Karpas-422 (cell line): ENCODE measurements around the gene CGB7. TPM values are rescaled to one million over a fixed set of nuclear protein-coding genes. Genes with fewer than 3 reads are reported as not detected.
A peak's percentile ranks its signal among the peaks of the same experiment; 100 is the strongest.
"Not testable (repeated sequence)": the region's sequence is repeated elsewhere in the genome, so short reads cannot be mapped to it uniquely, and the experiment has no call there.

Experiments
- DNase-seq: peaks from one replicate; pipeline ENCODE4 v3.0.0-alpha.2; 2015
- H2AFZ ChIP-seq: fragments of 200-600 bp; sonication (generic); 2 replicates; pipeline ENCODE4 v1.6.1; 2014; ENCODE audit warnings: antibody characterized with exemption, low read length, mixed read lengths
- H3K27ac ChIP-seq: fragments of 200-600 bp; sonication (generic); 2 replicates; pipeline ENCODE4 v1.5.1; 2014; ENCODE audit warnings: mild to moderate bottlenecking, low read length, moderate library complexity
- H3K27me3 ChIP-seq: fragments of 200-600 bp; sonication (generic); 2 replicates; pipeline ENCODE4 v1.6.1; 2014; ENCODE audit warnings: low read length, mixed read lengths
- H3K36me3 ChIP-seq: fragments of 200-600 bp; sonication (generic); 2 replicates; pipeline ENCODE4 v1.6.1; 2014; ENCODE audit warnings: low read length, mixed read lengths; ENCODE audit not compliant: insufficient read depth
- H3K4me1 ChIP-seq: fragments of 200-600 bp; sonication (generic); 2 replicates; pipeline ENCODE4 v1.6.1; 2014; ENCODE audit warnings: mild to moderate bottlenecking, low read length, mixed read lengths
- H3K4me2 ChIP-seq: fragments of 200-600 bp; sonication (generic); 2 replicates; pipeline ENCODE4 v1.6.1; 2014; ENCODE audit warnings: low read length, low read depth, mild to moderate bottlenecking; ENCODE audit not compliant: poor library complexity, severe bottlenecking
- H3K4me3 ChIP-seq: fragments of 200-600 bp; sonication (generic); 2 replicates; pipeline ENCODE4 v1.5.1; 2014; ENCODE audit warnings: mild to moderate bottlenecking, antibody characterized with exemption, low read length, mixed read lengths
- H3K79me2 ChIP-seq: fragments of 200-600 bp; sonication (generic); 2 replicates; pipeline ENCODE4 v1.6.1; 2014; ENCODE audit warnings: mild to moderate bottlenecking, low read length, mixed read lengths
- H3K9ac ChIP-seq: fragments of 200-600 bp; sonication (generic); 2 replicates; pipeline ENCODE4 v1.6.0; 2014; ENCODE audit warnings: low read length
- H3K9me2 ChIP-seq: fragments of 200-600 bp; sonication (generic), shearing (Covaris generic); replicated peaks from 2 replicates; pipeline ENCODE4 v1.6.0; 2014; ENCODE audit warnings: mild to moderate bottlenecking, low read length, moderate library complexity; ENCODE audit not compliant: insufficient read depth
- H3K9me3 ChIP-seq: fragments of 300-700, 200-600 bp; sonication (generic); 2 replicates; pipeline ENCODE4 v1.6.1; 2014; ENCODE audit warnings: low read length, mixed read lengths
- H4K20me1 ChIP-seq: fragments of 200-600 bp; sonication (generic); 2 replicates; pipeline ENCODE4 v1.6.1; 2014; ENCODE audit warnings: mild to moderate bottlenecking, antibody characterized with exemption, low read length, low read depth; ENCODE audit not compliant: insufficient read depth
- total RNA-seq: library from RNA; depleted of rRNA; stranded (reverse); fragments of >200 nt; shearing (Covaris generic); gene quantifications from 2 replicates; pipeline ENCODE4 v1.2.3, GENCODE V29; 2014; ENCODE audit warnings: low replicate concordance

CGB7 gene
- total RNA-seq, 1 experiment from 2014 or later: not detected

DNA sequence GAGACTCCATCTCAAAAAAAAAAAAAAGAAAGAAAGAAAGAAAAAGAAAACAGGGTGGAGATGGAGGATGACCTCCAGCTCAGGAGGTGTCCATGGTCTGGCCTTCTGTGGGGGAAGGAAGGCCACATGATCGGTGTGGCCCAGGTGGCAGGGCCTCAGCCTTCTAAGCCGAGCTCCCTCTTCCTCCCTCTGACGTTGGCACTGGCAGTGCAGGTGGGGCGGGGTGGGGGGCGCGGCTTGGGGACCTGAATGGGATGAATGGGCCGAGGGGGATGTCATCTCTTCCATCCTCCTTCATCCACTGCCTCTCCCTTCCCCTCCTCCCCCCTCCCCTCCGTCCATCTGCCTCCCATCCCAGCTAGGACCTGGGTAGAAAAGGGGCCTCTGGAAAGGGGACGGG is 17.8 kb downstream of the CGB7 start:
- not testable (repeated sequence) for DNase-seq, H3K27ac ChIP-seq

GRCh38 chr19:49038557-49039276 is 18.8 kb downstream of the CGB7 start:
- not testable (repeated sequence) for H3K4me3 ChIP-seq, H2AFZ ChIP-seq, H3K9me2 ChIP-seq

More for the DNA sequence above, 17.8 kb downstream of the CGB7 start:
- H3K79me2 ChIP-seq, H3K9ac ChIP-seq, H3K4me3 ChIP-seq, H2AFZ ChIP-seq, H3K9me3 ChIP-seq, H3K36me3 ChIP-seq, H3K27me3 ChIP-seq, H4K20me1 ChIP-seq, H3K4me2 ChIP-seq, H3K4me1 ChIP-seq, H3K9me2 ChIP-seq: not testable (repeated sequence)

DNA sequence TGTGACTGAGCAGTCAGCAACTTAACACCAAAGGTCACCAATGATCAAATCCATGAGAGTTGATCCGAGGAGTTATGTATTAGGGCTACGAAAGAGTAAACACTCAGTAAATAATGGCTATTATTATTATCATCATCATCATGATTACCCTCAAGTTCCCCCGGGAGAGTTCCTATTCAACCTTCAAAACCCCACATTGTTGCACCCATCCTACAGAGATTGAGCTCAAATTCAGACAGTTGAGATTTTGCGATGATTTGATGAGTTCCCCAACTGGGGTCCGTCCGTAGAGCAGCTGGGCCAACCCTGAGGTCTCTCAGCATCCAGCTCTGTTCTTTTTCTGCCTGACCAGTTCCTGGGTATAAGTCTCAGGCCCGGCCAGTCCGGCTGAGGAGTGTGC is 19.4 kb downstream of the CGB7 start:
- not testable (repeated sequence) for H3K9ac ChIP-seq, H3K4me1 ChIP-seq, DNase-seq, H3K9me3 ChIP-seq, H3K36me3 ChIP-seq, H3K27me3 ChIP-seq, H4K20me1 ChIP-seq, H3K79me2 ChIP-seq, H2AFZ ChIP-seq, H3K4me2 ChIP-seq, H3K4me3 ChIP-seq, H3K9me2 ChIP-seq, H3K27ac ChIP-seq

More at GRCh38 chr19:49038557-49039276, 18.8 kb downstream of the CGB7 start:
- H3K4me1 ChIP-seq, H3K4me2 ChIP-seq, H3K79me2 ChIP-seq, H3K36me3 ChIP-seq, H3K9me3 ChIP-seq, H3K9ac ChIP-seq, DNase-seq, H3K27ac ChIP-seq, H3K27me3 ChIP-seq, H4K20me1 ChIP-seq: not testable (repeated sequence)

- H3K9me3 ChIP-seq, H3K4me1 ChIP-seq, H3K4me2 ChIP-seq: not testable (repeated sequence)
Observed at GRCh38 chr19:49036815-49037214, 20.7 kb downstream of the CGB7 start, which contains the start of gene CGB1. Gene CGB1 (minus strand): TSS chr19:49036895. CDS start chr19:49036711, 184 bp downstream.

DNA sequence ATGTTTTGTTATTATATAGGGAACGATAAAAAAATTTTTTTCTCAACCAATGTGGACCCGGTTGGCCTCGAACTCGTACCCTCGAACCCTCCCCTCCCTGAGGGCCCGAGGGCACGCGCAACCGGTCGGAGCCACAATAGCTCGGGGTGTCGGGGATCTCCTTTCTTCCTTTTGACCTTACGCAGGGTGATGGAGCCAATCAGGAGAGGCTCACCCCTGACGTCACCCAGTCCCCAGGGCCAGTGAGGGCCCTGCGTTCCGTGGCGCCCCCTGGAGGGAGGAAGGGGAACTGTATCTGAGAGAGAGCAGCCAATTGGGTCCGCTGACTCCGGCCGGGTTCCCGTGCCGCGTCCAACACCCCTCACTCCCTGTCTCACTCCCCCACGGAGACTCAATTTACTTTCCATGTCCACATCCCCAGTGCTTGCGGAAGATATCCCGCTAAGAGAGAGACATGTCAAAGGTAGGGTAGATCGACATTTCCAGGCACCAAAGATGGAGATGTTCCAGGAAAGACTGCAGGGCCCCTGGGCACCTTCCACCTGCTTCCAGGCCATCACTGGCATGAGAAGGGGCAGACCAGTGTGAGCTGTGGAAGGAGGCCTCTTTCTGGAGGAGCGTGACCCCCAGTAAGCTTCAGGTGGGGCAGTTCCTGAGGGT is 25.8 kb downstream of the CGB7 start, which contains the start of gene CGB2:
Gene CGB2, plus strand, starts transcription at position 249 of the 660 bp plus-strand sequence. Its CDS starts 206 bp downstream, at position 455.
- H3K4me1 ChIP-seq, H3K27me3 ChIP-seq, H3K9me3 ChIP-seq, H3K36me3 ChIP-seq, H2AFZ ChIP-seq, H3K4me2 ChIP-seq, H3K27ac ChIP-seq, H3K79me2 ChIP-seq, H3K4me3 ChIP-seq, H3K9ac ChIP-seq, H3K9me2 ChIP-seq, H4K20me1 ChIP-seq: not testable (repeated sequence)
- DNase-seq: peak; percentile 92

More at GRCh38 chr19:49036815-49037214, 20.7 kb downstream of the CGB7 start, which contains the start of gene CGB1:
- H3K9ac ChIP-seq, H3K36me3 ChIP-seq, H3K9me2 ChIP-seq, H3K27me3 ChIP-seq, H3K27ac ChIP-seq, H2AFZ ChIP-seq, H4K20me1 ChIP-seq, H3K79me2 ChIP-seq, H3K4me3 ChIP-seq: not testable (repeated sequence)
- DNase-seq: peak; percentile 91

DNA sequence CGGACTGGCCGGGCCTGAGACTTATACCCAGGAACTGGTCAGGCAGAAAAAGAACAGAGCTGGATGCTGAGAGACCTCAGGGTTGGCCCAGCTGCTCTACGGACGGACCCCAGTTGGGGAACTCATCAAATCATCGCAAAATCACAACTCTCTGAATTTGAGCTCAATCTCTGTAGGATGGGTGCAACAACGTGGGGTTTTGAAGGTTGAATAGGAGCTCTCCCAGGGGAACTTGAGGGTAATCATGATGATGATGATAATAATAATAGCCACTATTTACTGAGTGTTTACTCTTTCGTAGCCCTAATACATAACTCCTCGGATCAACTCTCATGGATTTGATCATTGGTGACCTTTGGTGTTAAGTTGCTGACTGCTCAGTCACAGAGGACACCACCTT is 27.2 kb downstream of the CGB7 start:
- H3K4me1 ChIP-seq, H3K27me3 ChIP-seq, H4K20me1 ChIP-seq, H2AFZ ChIP-seq, H3K79me2 ChIP-seq, H3K36me3 ChIP-seq, H3K9ac ChIP-seq, H3K9me3 ChIP-seq, H3K9me2 ChIP-seq, DNase-seq, H3K27ac ChIP-seq, H3K4me3 ChIP-seq, H3K4me2 ChIP-seq: not testable (repeated sequence)

GRCh38 chr19:49029749-49030148 is 27.8 kb downstream of the CGB7 start:
- H3K27me3 ChIP-seq: not testable (repeated sequence)

GRCh38 chr19:49028686-49029085 is 28.9 kb downstream of the CGB7 start:
- not testable (repeated sequence) for H3K4me1 ChIP-seq, H3K9ac ChIP-seq, DNase-seq, H3K36me3 ChIP-seq, H3K27me3 ChIP-seq, H3K27ac ChIP-seq, H3K79me2 ChIP-seq, H3K9me3 ChIP-seq, H4K20me1 ChIP-seq, H3K4me3 ChIP-seq, H3K9me2 ChIP-seq, H3K4me2 ChIP-seq, H2AFZ ChIP-seq

More at GRCh38 chr19:49029749-49030148, 27.8 kb downstream of the CGB7 start:
- H3K9ac ChIP-seq, H3K79me2 ChIP-seq, H3K9me2 ChIP-seq, H3K4me2 ChIP-seq, H3K4me3 ChIP-seq, H3K9me3 ChIP-seq, DNase-seq, H3K36me3 ChIP-seq, H4K20me1 ChIP-seq, H3K4me1 ChIP-seq, H2AFZ ChIP-seq, H3K27ac ChIP-seq: not testable (repeated sequence)
